ENCODE measurements around the gene VHLL.
A peak's percentile ranks its signal among the peaks of the same experiment; 100 is the strongest.

Gene VHLL

DNA sequence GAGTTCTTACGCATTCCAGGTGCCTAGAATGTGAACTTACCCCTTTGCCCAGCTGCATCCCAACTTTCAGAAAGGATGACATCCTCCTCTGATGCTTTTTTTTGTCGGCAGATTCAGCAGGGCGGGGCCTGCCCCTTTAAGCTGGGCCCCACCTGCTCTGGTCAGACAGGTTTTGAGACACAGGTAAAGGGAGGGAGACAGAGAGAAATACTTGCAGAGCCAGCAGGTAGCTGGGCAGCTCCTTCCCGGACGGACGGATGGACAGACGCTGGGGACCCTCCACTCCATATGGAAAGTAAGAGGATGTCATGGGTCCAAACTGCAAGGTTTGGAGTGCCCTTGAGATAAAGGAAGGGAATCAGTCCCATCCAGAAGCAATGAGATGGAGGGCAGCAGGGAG, 15.0 kb downstream of the VHLL start, which contains the start of gene TMEM79:
TSS of gene TMEM79 (plus strand) at position 214 of the 400 bp plus-strand sequence. CDS start 902 bp downstream, outside the sequence.
- in situ Hi-C loops (cut with HindIII; ENCODE audit: low sequenced_read_pairs) = loop anchor here (5.0 kb wide), 1 partner anchor 147 kb away; no protein-coding TSS in a partner anchor

DNA sequence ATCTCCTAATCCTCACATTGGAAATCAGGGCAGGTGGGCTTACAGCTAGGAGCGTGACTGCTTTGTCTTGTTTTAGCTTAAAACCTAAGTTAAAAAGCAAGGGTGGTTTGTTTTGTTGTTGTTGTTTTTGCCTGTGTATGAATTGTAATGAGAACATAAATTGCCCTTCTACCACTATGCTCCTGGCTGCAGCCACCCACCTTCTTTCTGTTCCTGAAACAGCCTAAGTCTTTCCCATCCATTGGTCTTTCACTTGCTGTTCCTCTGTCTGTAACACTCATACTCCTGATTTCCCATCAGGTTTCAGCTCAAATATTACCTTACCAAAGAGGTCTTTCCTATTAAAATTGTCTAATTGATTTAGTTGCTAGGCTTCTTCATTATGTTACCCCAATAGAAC, 15.6 kb downstream of the VHLL start:
- no peak for DNase-seq (ENCODE audit: low read depth)
- TF ChIP-seq, protein P1, sequence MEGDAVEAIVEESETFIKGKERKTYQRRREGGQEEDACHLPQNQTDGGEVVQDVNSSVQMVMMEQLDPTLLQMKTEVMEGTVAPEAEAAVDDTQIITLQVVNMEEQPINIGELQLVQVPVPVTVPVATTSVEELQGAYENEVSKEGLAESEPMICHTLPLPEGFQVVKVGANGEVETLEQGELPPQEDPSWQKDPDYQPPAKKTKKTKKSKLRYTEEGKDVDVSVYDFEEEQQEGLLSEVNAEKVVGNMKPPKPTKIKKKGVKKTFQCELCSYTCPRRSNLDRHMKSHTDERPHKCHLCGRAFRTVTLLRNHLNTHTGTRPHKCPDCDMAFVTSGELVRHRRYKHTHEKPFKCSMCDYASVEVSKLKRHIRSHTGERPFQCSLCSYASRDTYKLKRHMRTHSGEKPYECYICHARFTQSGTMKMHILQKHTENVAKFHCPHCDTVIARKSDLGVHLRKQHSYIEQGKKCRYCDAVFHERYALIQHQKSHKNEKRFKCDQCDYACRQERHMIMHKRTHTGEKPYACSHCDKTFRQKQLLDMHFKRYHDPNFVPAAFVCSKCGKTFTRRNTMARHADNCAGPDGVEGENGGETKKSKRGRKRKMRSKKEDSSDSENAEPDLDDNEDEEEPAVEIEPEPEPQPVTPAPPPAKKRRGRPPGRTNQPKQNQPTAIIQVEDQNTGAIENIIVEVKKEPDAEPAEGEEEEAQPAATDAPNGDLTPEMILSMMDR (IDR thresholded peaks at IDR 0.05; ENCODE audit: low read depth, low read length, missing control alignments) = no peak
- in situ Hi-C loops (cut with HindIII; ENCODE audit: low sequenced_read_pairs) = loop anchor here (5.0 kb wide), 1 partner anchor 146 kb away; no protein-coding TSS in a partner anchor
- H3K4me3 ChIP-seq (ENCODE audit: low read depth, low read length) = peak overlapping the region; percentile 64

More for the DNA sequence above, 15.0 kb downstream of the VHLL start, which contains the start of gene TMEM79:
- no peak for DNase-seq (ENCODE audit: low read depth)
- TF ChIP-seq, protein P1 (IDR thresholded peaks at IDR 0.05; ENCODE audit: low read depth, low read length, missing control alignments) = no peak
- peak within 1 kb of the TSS; percentile 64 for H3K4me3 ChIP-seq (ENCODE audit: low read depth, low read length)

GRCh38 chr1:156282479-156283222, 16.5 kb downstream of the VHLL start, which contains the start of gene SMG5:
TSS of gene SMG5 (minus strand) at chr1:156282825. CDS start at chr1:156282680, 145 bp downstream.
- peak; percentile 98 for DNase-seq (ENCODE audit: low read depth)
- in situ Hi-C loops (cut with HindIII; ENCODE audit: low sequenced_read_pairs) = loop anchor here (5.0 kb wide), 1 partner anchor 145 kb away; no protein-coding TSS in a partner anchor
- TF ChIP-seq, protein P1 (IDR thresholded peaks at IDR 0.05; ENCODE audit: low read depth, low read length, missing control alignments) = no peak
- H3K4me3 ChIP-seq (ENCODE audit: low read depth, low read length) = peak within 1 kb of the TSS; percentile 64

- TF ChIP-seq, protein P1 (IDR thresholded peaks at IDR 0.05; ENCODE audit: low read depth, low read length, missing control alignments) = no peak
- no peak for DNase-seq (ENCODE audit: low read depth)
- H3K4me3 ChIP-seq (ENCODE audit: low read depth, low read length) = peak overlapping the region; percentile 64
- in situ Hi-C loops (cut with HindIII; ENCODE audit: low sequenced_read_pairs) = loop anchor here (5.0 kb wide), 1 partner anchor 145 kb away; no protein-coding TSS in a partner anchor
Observed at GRCh38 chr1:156281693-156282478, 17.2 kb downstream of the VHLL start.

DNA sequence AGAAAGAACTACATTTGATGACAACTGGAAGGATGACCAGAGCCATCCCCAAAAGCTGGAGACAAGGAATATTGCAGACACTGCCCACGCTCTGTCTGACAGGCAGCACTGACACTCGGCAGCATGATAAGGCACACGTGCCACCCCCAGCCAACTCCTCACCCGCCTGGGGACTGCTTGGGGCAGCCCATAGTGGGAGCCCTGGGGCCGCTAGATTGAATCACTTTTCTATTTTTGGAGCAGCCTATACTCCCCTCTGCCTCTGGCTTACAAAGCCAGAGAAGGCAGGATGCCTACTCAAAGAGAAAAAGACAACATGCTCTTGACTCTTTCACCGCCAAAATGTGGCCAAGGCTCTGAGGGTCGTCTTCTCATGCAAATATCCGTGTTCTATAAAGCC, 17.8 kb downstream of the VHLL start:
- TF ChIP-seq, protein P1 (IDR thresholded peaks at IDR 0.05; ENCODE audit: low read depth, low read length, missing control alignments) = no peak
- H3K4me3 ChIP-seq (ENCODE audit: low read depth, low read length) = peak overlapping the region; percentile 64
- DNase-seq (ENCODE audit: low read depth) = no peak
- in situ Hi-C loops (cut with HindIII; ENCODE audit: low sequenced_read_pairs) = loop anchor here (5.0 kb wide), 1 partner anchor 144 kb away; no protein-coding TSS in a partner anchor

GRCh38 chr1:156279837-156280236, 19.3 kb downstream of the VHLL start:
- no peak for DNase-seq (ENCODE audit: low read depth)
- TF ChIP-seq, protein P1 (IDR thresholded peaks at IDR 0.05; ENCODE audit: low read depth, low read length, missing control alignments) = no peak
- H3K4me3 ChIP-seq (ENCODE audit: low read depth, low read length) = no peak overlapping the region
- in situ Hi-C loops (cut with HindIII; ENCODE audit: low sequenced_read_pairs) = loop anchor here (5.0 kb wide), 1 partner anchor 143 kb away; no protein-coding TSS in a partner anchor

All from astrocyte of the cerebellum (primary cell).